CD14-positive monocyte (primary cell): ENCODE data around the gene SEMA6B. TPM values are rescaled to one million over a fixed set of nuclear protein-coding genes. Genes with fewer than 3 reads are reported as not detected.

Source experiments
- DNase-seq, 3 donors: peaks; one replicate each; pipeline ENCODE4 v3.0.0-alpha.2; 2011 to 2022
- H2AFZ ChIP-seq: 2 replicates; pipeline ENCODE4 v1.6.0; 2012; ENCODE audit warnings: mild to moderate bottlenecking, low read depth, low read length, inconsistent platforms; ENCODE audit not compliant: insufficient read depth, poor library complexity, severe bottlenecking
- H3K27ac ChIP-seq, 2 donors: 1 replicate in 1 of 2; 2 replicates in 1 of 2; pipeline ENCODE4 v1.5.1; 2012 to 2013; ENCODE audit warnings: low read length in 2 of 2, control low read depth in 1 of 2, inconsistent platforms in 1 of 2, low read depth in 1 of 2, mild to moderate bottlenecking in 1 of 2
- H3K27me3 ChIP-seq, 2 donors: one replicate each; pipeline versions ENCODE4 v1.6.0 to v1.6.1; 2011 to 2013; ENCODE audit warnings: low read length in 2 of 2; ENCODE audit not compliant: control insufficient read depth in 2 of 2, insufficient read depth in 2 of 2
- H3K36me3 ChIP-seq, 2 donors: replicated peaks in 1 of 2; 1 replicate in 1 of 2; 2 replicates in 1 of 2; pipeline versions ENCODE4 v1.5.1 to v1.6.1; 2012 to 2013; ENCODE audit warnings: low read length in 2 of 2, control low read depth in 1 of 2, inconsistent platforms in 1 of 2, mild to moderate bottlenecking in 1 of 2; ENCODE audit not compliant: insufficient read depth in 2 of 2, control insufficient read depth in 1 of 2
- H3K4me1 ChIP-seq, 2 donors: 1 replicate in 1 of 2; 2 replicates in 1 of 2; pipeline versions ENCODE4 v1.5.1 to v1.6.1; 2012 to 2013; ENCODE audit warnings: low read length in 2 of 2, control low read depth in 1 of 2, inconsistent platforms in 1 of 2, mild to moderate bottlenecking in 1 of 2, moderate library complexity in 1 of 2; ENCODE audit not compliant: insufficient read depth in 2 of 2, control insufficient read depth in 1 of 2
- H3K4me2 ChIP-seq: replicated peaks from 2 replicates; pipeline ENCODE3; 2012; ENCODE audit warnings: low read length, moderate library complexity, mild to moderate bottlenecking; ENCODE audit not compliant: poor library complexity, severe bottlenecking; ENCODE audit errors: extremely low read depth
- H3K4me3 ChIP-seq, 3 experiments: fragments of 200-600 bp in 1 of 3; sonication (generic) in 1 of 3; replicated peaks in 1 of 3; 1 replicate in 2 of 3; 2 replicates in 1 of 3; pipeline ENCODE4 v1.5.1; 2011 to 2013; ENCODE audit warnings: low read length in 3 of 3, mild to moderate bottlenecking in 3 of 3, control low read depth in 2 of 3, low read depth in 2 of 3, inconsistent platforms in 1 of 3, moderate library complexity in 1 of 3
- H3K79me2 ChIP-seq: 2 replicates; pipeline ENCODE4 v1.6.0; 2012; ENCODE audit warnings: mild to moderate bottlenecking, control low read depth, inconsistent platforms, low read length, moderate library complexity; ENCODE audit not compliant: insufficient read depth
- H3K9ac ChIP-seq: 2 replicates; pipeline ENCODE4 v1.6.0; 2017; ENCODE audit warnings: low read length, mild to moderate bottlenecking; ENCODE audit not compliant: insufficient read depth, poor library complexity, severe bottlenecking
- H3K9me3 ChIP-seq, 2 donors: replicated peaks in 1 of 2; 1 replicate in 1 of 2; 2 replicates in 1 of 2; pipeline versions ENCODE4 v1.5.1 to v1.6.1; 2012 to 2013; ENCODE audit warnings: low read length in 2 of 2, control low read depth in 1 of 2; ENCODE audit not compliant: control insufficient read depth in 1 of 2, insufficient read depth in 1 of 2
- H4K20me1 ChIP-seq: 2 replicates; pipeline ENCODE4 v1.6.0; 2012; ENCODE audit warnings: mild to moderate bottlenecking, low read length, control low read depth, moderate library complexity; ENCODE audit not compliant: insufficient read depth
- H3K27ac Mint-ChIP-seq, 7 donors: one replicate each; pipeline ENCODE4 v1.8.0; 2020; ENCODE audit warnings: mild to moderate bottlenecking in 7 of 7, mixed read lengths in 7 of 7, moderate library complexity in 6 of 7, inconsistent platforms in 2 of 7
- H3K27me3 Mint-ChIP-seq, 3 donors: one replicate each; pipeline ENCODE4 v1.8.0; 2021 to 2022; ENCODE audit warnings: low read depth in 3 of 3, mild to moderate bottlenecking in 3 of 3, mixed read lengths in 3 of 3, moderate library complexity in 3 of 3, inconsistent platforms in 1 of 3
- H3K36me3 Mint-ChIP-seq, 2 donors: one replicate each; pipeline ENCODE4 v1.8.0; 2020; ENCODE audit warnings: mixed read lengths in 2 of 2, inconsistent platforms in 1 of 2, mild to moderate bottlenecking in 1 of 2
- H3K4me1 Mint-ChIP-seq: one replicate; pipeline ENCODE4 v1.8.0; 2020; ENCODE audit warnings: mild to moderate bottlenecking, mixed read lengths
- H3K4me3 Mint-ChIP-seq, 2 donors: one replicate each; pipeline ENCODE4 v1.8.0; 2020; ENCODE audit warnings: mild to moderate bottlenecking in 2 of 2, mixed read lengths in 2 of 2, moderate library complexity in 1 of 2
- H3K9me3 Mint-ChIP-seq, 7 donors: one replicate each; pipeline ENCODE4 v1.8.0; 2020 to 2022; ENCODE audit warnings: mixed read lengths in 7 of 7, mild to moderate bottlenecking in 6 of 7, moderate library complexity in 6 of 7, inconsistent platforms in 2 of 7
- CTCF ChIP-seq: fragments of 200-600 bp; IDR thresholded peaks from one replicate; pipeline ENCODE4 v1.8.0; 2022; ENCODE audit warnings: antibody characterized with exemption, mild to moderate bottlenecking
- WGBS: methylation state at CpG from one replicate; pipeline ENCODE4 v1.1.5; 2013; ENCODE audit warnings: missing lambda C conversion rate; ENCODE audit not compliant: insufficient coverage; 5-methylcytosine and 5-hydroxymethylcytosine counted together
- intact Hi-C, 2 donors: fragments of 100-400 bp; cut with micrococcal nuclease; formaldehyde crosslinking; loops; one replicate each; pipeline versions ENCODE4 v1.15.0 to v1.15.1; 2023
- polyA plus RNA-seq, 3 donors: library from polyadenylated mRNA; depleted of rRNA in 1 of 3; unstranded in 2 of 3; stranded (reverse) in 1 of 3; fragments of 300-500 nt in 2 of 3; fragments of >200 nt in 1 of 3; fragmentation: Illumina TruSeq in 2 of 3; gene quantifications; 1 replicate in 2 of 3; 2 replicates in 1 of 3; pipeline ENCODE4 v1.2.3, GENCODE V29; 2012 to 2021

Gene SEMA6B
- polyA plus RNA-seq, 3 donors: 0.12 to 1.6 (median 0.87) TPM

- H3K79me2 ChIP-seq: peaks cover 23% of the 10 kb centered on the region
- no peak overlapping the region for H3K27ac ChIP-seq
- Mint-ChIP-seq H3K27ac (peak overlapping the region in 3 of 7 donors; percentile 21 to 56 (median 25)), H3K4me3 (no peak overlapping the region), H3K27me3 (peaks cover 2 to 11% (median 3%) of the 10 kb centered on the region in 3 donors), H3K4me1 (peaks cover 71% of the 10 kb centered on the region), H3K36me3 (peaks cover 0 to 4% of the 10 kb centered on the region in 2 donors), H3K9me3 (peaks cover 2 to 12% (median 6%) of the 10 kb centered on the region in 7 donors)
- no peaks in the 10 kb centered on the region for H3K9me3 ChIP-seq
- peaks cover 0 to 2% of the 10 kb centered on the region in 2 donors for H3K27me3 ChIP-seq
- WGBS: 91% methylated on average over 27 of the region's 27 CpGs
- peak overlapping the region; percentile 17 for H3K4me2 ChIP-seq
- no peak overlapping the region for H2AFZ ChIP-seq
- H3K4me1 ChIP-seq: peaks cover 83 to 85% of the 10 kb centered on the region in 2 donors
- H3K4me3 ChIP-seq: no peak overlapping the region
- DNase-seq: no peak
- no peak for TF ChIP-seq CTCF
- no peaks in the 10 kb centered on the region for H4K20me1 ChIP-seq
- intact Hi-C loops: no loop called here
- H3K36me3 ChIP-seq: no peaks in the 10 kb centered on the region
- no peak overlapping the region for H3K9ac ChIP-seq
Observed at GRCh38 chr19:4537953-4538600, 21.4 kb downstream of the SEMA6B start.

GRCh38 chr19:4536798-4537197 lies 22.7 kb downstream of the SEMA6B start:
- Mint-ChIP-seq H3K36me3 (peaks cover 0 to 4% of the 10 kb centered on the region in 2 donors), H3K27ac (no peak overlapping the region), H3K9me3 (peaks cover 2 to 12% (median 6%) of the 10 kb centered on the region in 7 donors), H3K27me3 (peaks cover 2 to 11% (median 6%) of the 10 kb centered on the region in 3 donors), H3K4me3 (no peak overlapping the region), H3K4me1 (peaks cover 62% of the 10 kb centered on the region)
- no peak overlapping the region for H3K9ac ChIP-seq
- no peaks in the 10 kb centered on the region for H4K20me1 ChIP-seq
- TF ChIP-seq CTCF: no peak
- H3K4me3 ChIP-seq: no peak overlapping the region
- H3K36me3 ChIP-seq: no peaks in the 10 kb centered on the region
- 94% methylated on average over 4 of the region's 5 CpGs for WGBS
- H3K9me3 ChIP-seq: no peaks in the 10 kb centered on the region
- peaks cover 0 to 2% of the 10 kb centered on the region in 2 donors for H3K27me3 ChIP-seq
- no peak overlapping the region for H3K4me2 ChIP-seq
- peaks cover 23% of the 10 kb centered on the region for H3K79me2 ChIP-seq
- no peak for DNase-seq
- H3K4me1 ChIP-seq: peaks cover 70 to 76% of the 10 kb centered on the region in 2 donors
- no peak overlapping the region for H3K27ac ChIP-seq
- no peak overlapping the region for H2AFZ ChIP-seq
- intact Hi-C loops: no loop called here
